DMS153 treated with DMSO at 0.1 percent for 48 hours (cell line): ENCODE results near the gene WBP4.
"Not testable (repeated sequence)": the region's sequence is repeated elsewhere in the genome, so short reads cannot be mapped to it uniquely, and the experiment has no call there.

ENCODE experiments used
- DNase-seq: peaks from one replicate; lab custom pipeline; 2025; ENCODE audit not compliant: unreplicated experiment; lab: John Stamatoyannopoulos, UW

Gene WBP4, protein sequence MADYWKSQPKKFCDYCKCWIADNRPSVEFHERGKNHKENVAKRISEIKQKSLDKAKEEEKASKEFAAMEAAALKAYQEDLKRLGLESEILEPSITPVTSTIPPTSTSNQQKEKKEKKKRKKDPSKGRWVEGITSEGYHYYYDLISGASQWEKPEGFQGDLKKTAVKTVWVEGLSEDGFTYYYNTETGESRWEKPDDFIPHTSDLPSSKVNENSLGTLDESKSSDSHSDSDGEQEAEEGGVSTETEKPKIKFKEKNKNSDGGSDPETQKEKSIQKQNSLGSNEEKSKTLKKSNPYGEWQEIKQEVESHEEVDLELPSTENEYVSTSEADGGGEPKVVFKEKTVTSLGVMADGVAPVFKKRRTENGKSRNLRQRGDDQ

GRCh38 chr13:41061075-41061913, at the start of gene WBP4:
Gene WBP4 (plus strand): TSS chr13:41061509. CDS start chr13:41061674, 165 bp downstream.
- peak; percentile 82 for DNase-seq

GRCh38 chr13:41012536-41012935, 48.8 kb upstream of the WBP4 start:
- no peak for DNase-seq

- no peak for DNase-seq
Observed at GRCh38 chr13:41013835-41014234, 47.5 kb upstream of the WBP4 start.

GRCh38 chr13:41015920-41016319, 45.4 kb upstream of the WBP4 start:
- no peak for DNase-seq

GRCh38 chr13:41017159-41017558, 44.1 kb upstream of the WBP4 start:
- DNase-seq, result no peak

- DNase-seq, result no peak
Observed at GRCh38 chr13:41017817-41018601, 43.3 kb upstream of the WBP4 start.

DNA sequence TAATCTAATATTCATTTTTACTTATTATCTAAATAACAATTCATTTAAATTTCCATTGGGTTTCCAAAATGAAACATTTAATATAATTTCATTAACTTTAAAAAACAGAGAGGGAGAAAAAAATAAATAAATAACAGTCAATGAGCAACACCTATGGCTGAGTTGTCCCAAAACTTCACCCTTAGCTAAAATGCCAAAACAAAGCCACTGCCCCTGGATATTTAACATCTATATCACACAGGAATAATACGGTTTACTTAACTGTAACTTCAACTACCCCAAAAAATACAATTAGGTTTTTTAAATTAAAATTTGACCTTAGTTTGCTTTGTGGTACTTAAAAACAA, 42.7 kb upstream of the WBP4 start:
- DNase-seq, result no peak

DNA sequence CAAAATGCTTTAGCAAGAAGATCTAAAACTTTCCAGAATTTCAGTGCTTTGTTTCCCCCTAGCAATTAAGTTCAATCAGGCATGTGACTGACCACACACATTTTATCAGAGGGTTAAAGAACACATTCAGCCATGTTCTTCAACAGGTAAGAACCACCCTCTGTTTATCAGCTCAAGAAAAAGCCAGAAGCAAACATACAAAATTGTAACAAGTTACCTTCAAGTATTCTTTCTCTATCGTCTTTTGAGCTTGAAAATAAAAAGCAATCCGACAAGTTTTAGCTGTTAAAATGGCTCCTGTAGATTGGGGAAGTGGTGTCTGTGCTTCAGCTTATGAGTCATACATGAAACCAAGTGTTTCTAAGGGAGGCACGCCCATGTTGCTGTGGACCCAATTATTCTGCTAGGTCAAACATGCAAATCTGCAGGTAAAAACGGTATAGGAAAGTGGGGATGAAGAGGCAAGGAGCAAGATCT, 42.3 kb upstream of the WBP4 start, which contains the start of gene ELF1:
Gene ELF1, minus strand, starts transcription at position 306 of the 477 bp plus-strand sequence. CDS start 37,262 bp downstream, outside the sequence.
- peak; percentile 57 for DNase-seq

DNA sequence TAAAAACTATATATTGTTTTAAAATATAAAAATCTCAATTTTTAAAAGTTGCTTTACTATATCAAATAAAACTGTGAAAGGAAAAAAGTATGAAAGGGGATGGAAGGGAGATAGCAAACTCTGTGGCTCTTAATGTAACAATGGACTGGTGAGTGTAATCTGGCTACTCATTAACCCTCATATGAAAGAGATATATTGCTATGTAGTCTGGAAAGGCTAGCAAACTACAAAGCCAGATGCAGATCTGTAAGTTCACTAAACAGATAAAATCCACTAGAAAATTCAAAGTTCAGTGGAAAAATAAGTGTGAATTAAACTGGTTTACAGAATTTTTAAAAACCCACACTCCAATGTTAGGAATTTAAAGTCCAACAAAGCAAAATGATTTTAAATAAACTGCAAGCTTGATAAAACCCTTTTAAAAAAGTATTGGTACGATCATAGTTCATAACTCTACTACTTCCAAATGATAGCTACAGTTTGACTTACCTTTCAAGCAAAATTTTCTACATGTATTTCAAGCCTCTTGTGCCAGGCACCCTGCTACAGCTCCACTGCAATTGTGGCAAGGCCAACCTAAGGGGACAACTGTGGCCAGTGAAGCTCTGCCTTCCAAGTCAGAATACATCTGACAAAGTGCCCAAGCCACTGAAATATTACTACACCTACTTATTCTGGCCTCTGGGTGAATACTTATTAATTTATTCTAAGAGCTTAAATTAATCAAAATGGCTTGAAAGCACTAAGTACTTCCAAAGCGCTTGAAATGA, 41.5 kb upstream of the WBP4 start:
- DNase-seq, result no peak

DNA sequence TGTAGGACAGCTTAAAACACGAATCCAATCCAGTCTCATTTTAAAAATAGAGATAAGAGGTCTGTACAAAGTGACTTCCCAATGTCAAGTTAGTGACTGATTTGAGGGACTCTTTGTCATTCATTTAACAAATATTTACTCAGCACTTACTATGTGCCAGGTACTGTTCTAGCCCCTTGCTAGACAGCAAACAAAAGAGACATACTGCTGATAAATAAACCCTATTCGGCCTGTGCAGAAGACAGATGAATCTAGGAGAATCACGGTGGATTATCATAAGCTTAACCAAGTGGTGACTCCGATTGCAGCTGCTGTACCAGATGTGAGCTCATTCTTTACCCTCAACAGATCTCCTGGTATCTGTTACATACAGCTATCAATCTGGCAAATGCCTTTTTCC, 35.8 kb upstream of the WBP4 start:
- no peak for DNase-seq

DNA sequence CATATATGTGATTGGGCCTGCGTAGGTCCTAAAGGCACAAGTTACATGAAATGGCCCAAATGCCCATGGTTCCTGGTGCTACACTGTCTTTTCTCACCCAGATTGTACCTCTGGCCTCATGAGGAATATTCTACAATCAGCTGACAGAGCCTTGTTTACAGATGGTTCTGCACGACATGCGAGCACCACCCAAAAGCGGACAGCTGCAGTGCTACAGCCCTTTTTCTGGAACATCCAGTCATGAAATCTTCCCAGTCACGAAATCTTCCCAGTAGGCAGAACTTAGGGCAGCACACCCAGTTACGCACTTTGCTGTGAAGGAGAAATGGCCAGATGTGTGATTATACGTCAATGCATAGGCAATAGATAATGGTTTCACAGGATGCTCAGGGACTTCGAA, 34.5 kb upstream of the WBP4 start:
- DNase-seq, result no peak

DNA sequence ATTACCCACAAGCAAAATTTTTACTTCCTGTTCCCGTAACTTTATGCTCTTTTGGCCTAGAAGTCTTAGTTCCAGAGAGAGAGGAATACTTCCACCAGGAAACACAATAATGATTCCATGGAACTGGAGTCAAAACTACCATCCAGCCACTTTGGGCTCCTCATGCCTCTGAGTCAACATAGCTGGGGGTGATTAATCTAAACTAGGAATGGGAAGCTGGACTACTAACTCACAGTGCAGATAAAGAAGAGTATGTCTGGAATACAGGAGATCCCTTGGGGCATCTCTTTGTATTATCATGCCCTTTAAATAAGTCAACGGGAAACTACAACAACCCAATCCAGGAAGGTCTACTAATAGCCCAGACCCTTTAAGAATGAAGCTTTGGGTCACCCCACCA, 33.3 kb upstream of the WBP4 start:
- DNase-seq, result no peak

DNA sequence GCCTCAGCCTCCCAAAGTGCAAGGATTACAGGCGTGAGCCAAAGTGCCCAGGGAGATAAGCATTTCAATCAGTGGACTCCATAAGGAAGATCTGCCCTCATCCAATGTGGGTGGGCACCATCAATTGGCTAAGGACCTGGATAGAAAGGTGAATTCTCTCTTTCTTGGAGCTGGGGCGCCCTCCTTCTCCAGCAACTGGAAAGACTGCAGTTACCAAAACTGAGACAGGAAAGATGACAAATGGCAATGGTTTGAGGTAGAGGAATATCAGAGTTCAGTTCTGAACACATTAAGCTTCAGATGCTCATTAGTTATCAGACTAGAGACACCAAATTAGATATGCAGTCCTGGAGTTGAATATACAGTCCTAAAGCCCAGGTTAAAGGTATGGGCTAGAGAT, 31.7 kb upstream of the WBP4 start:
- no peak for DNase-seq

- no peak for DNase-seq
Observed at GRCh38 chr13:41032691-41033376, 28.5 kb upstream of the WBP4 start.

GRCh38 chr13:41034382-41034781, 26.9 kb upstream of the WBP4 start:
- DNase-seq, result no peak

GRCh38 chr13:41034881-41035280, 26.4 kb upstream of the WBP4 start:
- no peak for DNase-seq

DNA sequence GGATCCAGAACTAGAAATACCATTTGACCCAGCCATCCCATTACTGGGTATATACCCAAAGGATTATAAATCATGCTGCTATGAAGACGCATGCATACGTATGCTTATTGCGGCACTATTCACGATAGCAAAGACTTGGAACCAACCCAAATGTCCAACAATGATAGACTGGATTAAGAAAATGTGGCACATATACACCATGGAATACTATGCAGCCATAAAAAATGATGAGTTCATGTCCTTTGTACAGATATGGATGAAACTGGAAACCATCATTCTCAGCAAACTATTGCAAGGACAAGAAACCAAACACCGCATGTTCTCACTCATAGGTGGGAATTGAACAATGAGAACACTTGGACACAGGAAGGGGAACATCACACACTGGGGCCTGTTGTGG, 24.8 kb upstream of the WBP4 start:
- DNase-seq, result not testable (repeated sequence)

GRCh38 chr13:41039746-41040145, 21.6 kb upstream of the WBP4 start:
- DNase-seq, result no peak

DNA sequence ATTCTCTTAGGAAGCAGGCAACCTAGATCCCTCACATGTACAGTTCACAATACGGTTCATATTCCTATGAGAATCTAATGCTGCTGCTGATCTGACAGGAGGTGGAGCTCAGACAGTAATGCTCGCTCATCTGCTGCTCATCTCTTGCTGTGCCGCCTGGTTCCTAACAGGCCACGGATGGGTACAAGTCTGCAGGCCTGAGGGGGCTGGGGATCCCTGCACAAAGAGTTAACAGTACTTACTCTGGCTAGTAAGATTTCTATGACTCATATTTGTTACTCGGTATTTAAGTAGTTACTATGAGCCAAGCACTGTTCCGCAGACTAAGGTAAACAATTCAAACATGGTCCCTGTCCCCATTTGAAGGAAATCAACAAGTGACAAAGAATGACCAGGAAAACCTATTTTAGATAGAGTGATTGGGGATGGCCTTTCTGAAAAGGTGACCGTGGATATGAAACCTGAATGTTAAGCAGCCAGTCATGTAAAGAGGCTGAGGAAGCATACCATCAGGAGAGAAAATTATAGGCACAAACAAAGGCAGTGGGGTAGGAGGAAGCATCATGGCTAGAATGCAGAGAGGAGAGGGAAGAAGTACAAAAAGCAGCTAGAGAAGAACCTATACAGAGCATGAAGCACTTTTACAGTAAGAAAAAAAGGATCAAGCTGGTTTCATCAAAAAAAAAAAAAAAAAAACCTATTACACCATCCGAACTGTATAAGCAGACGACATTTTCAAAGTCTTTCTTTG, 20.6 kb upstream of the WBP4 start:
- DNase-seq, result no peak
